Measurements from ENCODE around the gene ADRA1B. TPM values are rescaled to one million over a fixed set of nuclear protein-coding genes. Genes with fewer than 3 reads are reported as not detected.

Gene ADRA1B
- total and polyA plus RNA-seq, 4 donors, result 2.1 to 11.6 (median 7.0) TPM

- no peaks in the 10 kb centered on the region for H3K27me3 ChIP-seq (ENCODE audit: control insufficient read depth, insufficient read depth, low read length)
- no peak for DNase-seq (ENCODE audit: low read depth in 4 of 6, low spot score in 6 of 6)
- H3K36me3 ChIP-seq (ENCODE audit: control insufficient read depth, insufficient read depth, low read length), result peaks cover 11% of the 10 kb centered on the region
- H3K9me3 ChIP-seq (ENCODE audit: control insufficient read depth, insufficient read depth, low read length), result no peaks in the 10 kb centered on the region
- no peak overlapping the region for H3K4me3 ChIP-seq (ENCODE audit: low read depth, low read length)
- no peaks in the 10 kb centered on the region for H3K4me1 ChIP-seq (ENCODE audit: control insufficient read depth, insufficient read depth, low read length)
- H3K27ac ChIP-seq (ENCODE audit: low read depth, low read length), result no peak overlapping the region
- 67% methylated on average over 5 of the region's 7 CpGs for WGBS (ENCODE audit: insufficient coverage)
Observed at GRCh38 chr5:160020266-160020770, 104.0 kb downstream of the ADRA1B start.

GRCh38 chr5:160020964-160021363 is 104.7 kb downstream of the ADRA1B start:
- Histone ChIP-seq H3K9me3 (ENCODE audit: control insufficient read depth, insufficient read depth, low read length) (no peaks in the 10 kb centered on the region), H3K4me3 (ENCODE audit: low read depth, low read length) (no peak overlapping the region), H3K4me1 (ENCODE audit: control insufficient read depth, insufficient read depth, low read length) (no peaks in the 10 kb centered on the region), H3K27me3 (ENCODE audit: control insufficient read depth, insufficient read depth, low read length) (no peaks in the 10 kb centered on the region), H3K36me3 (ENCODE audit: control insufficient read depth, insufficient read depth, low read length) (peaks cover 7% of the 10 kb centered on the region), H3K27ac (ENCODE audit: low read depth, low read length) (no peak overlapping the region)
- WGBS (ENCODE audit: insufficient coverage), result no CpG with 5 or more reads among the region's 4 CpGs
- no peak for DNase-seq (ENCODE audit: low read depth in 4 of 6, low spot score in 6 of 6)

- Histone ChIP-seq H3K36me3 (ENCODE audit: control insufficient read depth, insufficient read depth, low read length) (peaks cover 6% of the 10 kb centered on the region), H3K4me3 (ENCODE audit: low read depth, low read length) (no peak overlapping the region), H3K27ac (ENCODE audit: low read depth, low read length) (no peak overlapping the region), H3K27me3 (ENCODE audit: control insufficient read depth, insufficient read depth, low read length) (no peaks in the 10 kb centered on the region), H3K9me3 (ENCODE audit: control insufficient read depth, insufficient read depth, low read length) (no peaks in the 10 kb centered on the region), H3K4me1 (ENCODE audit: control insufficient read depth, insufficient read depth, low read length) (no peaks in the 10 kb centered on the region)
- WGBS (ENCODE audit: insufficient coverage), result no CpG with 5 or more reads among the region's 3 CpGs
- DNase-seq (ENCODE audit: low read depth in 4 of 6, low spot score in 6 of 6), result peak in 4 of 6 donors; percentile 53 to 95 (median 80)
Observed at GRCh38 chr5:160021831-160022446, 105.7 kb downstream of the ADRA1B start.

Small RNAs within 50 kb of the gene (small RNA-seq; reads per million reads assigned to genes)
- gene RF00019 (ENCODE audit: low replicate concordance), result not detected

Other genes with a start within 250 kb of the ADRA1B start
- gene TTC1, start 92.7 kb downstream of the ADRA1B start, total RNA-seq, result 10 to 100 TPM; 52.7 to 63.0 TPM
- 10 to 100 TPM; 56.0 to 62.3 TPM for gene TTC1, start 92.7 kb downstream of the ADRA1B start, polyA plus RNA-seq (ENCODE audit: insufficient read length in 2 of 2)
- gene PWWP2A, start 203.0 kb downstream of the ADRA1B start, total RNA-seq, result 10 to 100 TPM; 34.0 to 34.8 TPM
- gene PWWP2A, start 203.0 kb downstream of the ADRA1B start, polyA plus RNA-seq (ENCODE audit: insufficient read length in 2 of 2), result 10 to 100 TPM; 22.6 to 23.9 TPM